ENCODE measurements around the gene DIO2. TPM values are rescaled to one million over a fixed set of nuclear protein-coding genes. Genes with fewer than 3 reads are reported as not detected.

DIO2 gene
- total RNA-seq (not detected), polyA plus RNA-seq (not detected), total RNA-seq (not detected)

DNA sequence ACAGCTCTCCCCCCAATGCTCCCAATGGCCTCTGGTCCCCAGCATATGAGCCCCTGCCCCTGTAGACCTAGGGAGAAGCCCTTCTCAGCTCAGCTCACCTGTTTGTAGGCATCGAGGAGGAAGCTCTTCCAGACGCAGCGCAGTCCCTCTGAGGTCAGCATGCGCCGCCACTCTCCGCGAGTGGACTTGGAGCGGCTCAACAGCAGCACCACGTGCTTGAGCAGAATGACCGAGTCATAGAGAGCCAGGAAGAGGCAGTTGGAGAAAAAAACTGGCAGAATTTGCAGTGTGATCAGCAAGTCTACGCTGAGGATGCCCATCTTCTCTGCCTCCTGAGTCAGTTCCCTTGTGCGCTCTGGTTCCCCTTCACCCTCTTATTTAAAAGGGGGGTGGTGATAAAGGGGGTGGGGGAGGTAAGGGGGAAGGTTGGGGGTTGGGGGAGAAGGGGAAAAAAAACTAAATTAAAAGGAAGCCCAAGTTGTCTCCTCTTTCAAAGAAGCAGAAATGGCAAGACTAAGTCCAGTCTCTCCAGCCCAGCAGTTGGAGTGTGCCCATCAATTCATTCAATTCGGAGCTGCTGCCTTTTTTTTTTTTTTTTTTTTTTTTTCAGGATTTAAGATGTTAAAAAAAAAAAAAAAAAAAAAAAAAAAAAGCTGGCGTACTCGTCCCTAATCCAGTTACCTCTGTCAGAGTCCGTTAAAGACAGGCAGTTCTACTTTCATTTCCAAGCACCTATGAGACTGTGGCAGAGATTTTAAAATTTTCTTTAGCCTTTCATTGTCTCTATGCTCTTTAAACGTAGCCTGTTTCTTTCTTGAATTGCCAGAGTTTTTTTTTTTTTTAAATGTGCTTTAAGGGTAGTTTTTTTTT, at the start of gene DIO2:
Gene DIO2, minus strand, starts transcription at position 352 of the 870 bp plus-strand sequence. Its CDS starts 32 bp downstream, at position 320.
- CTCF ChIA-PET: no interaction called here
- H3K27me3 Mint-ChIP-seq: peaks cover 0 to 9% (median 0%) of the 10 kb centered on the region in 5 donors
- intact Hi-C loops (cut with micrococcal nuclease): loop anchor here in 1 of 2 donors (5.0 kb wide), 1 partner anchor 636 kb away; no protein-coding TSS in a partner anchor

DNA sequence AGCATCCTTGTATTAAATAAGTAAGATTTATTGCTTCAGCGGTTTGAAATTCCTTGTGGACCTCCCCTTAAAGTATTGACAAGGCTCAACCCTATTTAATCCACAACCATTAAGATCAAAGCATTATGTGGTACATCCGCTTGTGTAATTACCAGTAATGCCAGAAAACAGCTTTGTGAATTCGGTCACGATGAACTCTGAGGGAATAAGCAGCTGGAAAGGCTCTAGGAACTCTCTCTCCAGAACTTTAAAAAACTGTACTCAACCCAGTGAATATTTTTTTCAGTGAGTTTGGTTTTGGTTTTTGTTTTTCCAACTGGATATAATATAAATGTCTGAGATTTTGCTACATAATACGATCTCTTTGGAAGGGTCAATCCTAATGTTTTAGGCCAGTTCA, 49.3 kb upstream of the DIO2 start:
- peaks cover 0 to 18% (median 4%) of the 10 kb centered on the region in 11 donors for H3K9me3 Mint-ChIP-seq
- intact Hi-C loops (cut with micrococcal nuclease): no loop called here
- H3K27me3 ChIP-seq (ENCODE audit: control insufficient read depth in 2 of 2, insufficient read depth in 2 of 2, low read length in 2 of 2): no peaks in the 10 kb centered on the region

More for the DNA sequence above, at the start of gene DIO2:
- H3K9me3 ChIP-seq (ENCODE audit: control insufficient read depth in 2 of 3, low read length in 3 of 3): no peaks in the 10 kb centered on the region
- no peaks in the 10 kb centered on the region for H3K27me3 ChIP-seq (ENCODE audit: control insufficient read depth in 2 of 2, insufficient read depth in 2 of 2, low read length in 2 of 2)
- no peaks in the 10 kb centered on the region for H3K36me3 Mint-ChIP-seq
- H3K27ac ChIP-seq (ENCODE audit: low read depth, low read length): no peak within 1 kb of the TSS
- H3K36me3 ChIP-seq (ENCODE audit: control insufficient read depth in 2 of 3, insufficient read depth in 3 of 3, low read length in 3 of 3): no peaks in the 10 kb centered on the region
- H3K27ac Mint-ChIP-seq: no peak within 1 kb of the TSS
- no peaks in the 10 kb centered on the region for H3K4me1 ChIP-seq (ENCODE audit: control insufficient read depth in 2 of 2, insufficient read depth in 2 of 2, low read length in 2 of 2)
- H3K4me3 ChIP-seq (ENCODE audit: low read length): no peak within 1 kb of the TSS
- peaks cover 0 to 14% (median 2%) of the 10 kb centered on the region in 11 donors for H3K9me3 Mint-ChIP-seq
- peaks cover 0 to 1% (median 0%) of the 10 kb centered on the region in 7 donors for H3K4me1 Mint-ChIP-seq
- POLR2A ChIA-PET: no interaction called here
- ATAC-seq (no peak), DNase-seq (no peak)
- no peak within 1 kb of the TSS for H3K4me3 Mint-ChIP-seq

DNA sequence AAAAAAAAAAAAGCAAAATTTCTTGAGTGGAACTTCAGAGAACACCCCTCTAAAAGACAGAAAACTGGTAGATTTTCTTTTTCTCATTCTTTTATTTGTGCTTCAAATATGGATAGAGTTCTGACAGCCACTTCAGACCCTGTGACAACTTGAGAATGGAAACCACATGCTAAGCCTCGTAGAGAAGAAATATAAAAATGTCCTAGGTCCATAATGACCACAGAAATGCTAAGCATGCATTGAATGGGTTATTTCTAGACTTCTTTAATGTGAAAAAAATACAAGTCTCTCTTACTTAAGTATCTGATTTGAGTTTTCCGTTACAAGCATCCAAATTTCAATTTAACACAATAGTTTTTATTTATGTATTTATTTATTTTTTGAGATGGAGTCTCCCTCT, 28.3 kb upstream of the DIO2 start:
- Mint-ChIP-seq H3K4me1 (no peaks in the 10 kb centered on the region), H3K27ac (no peak overlapping the region)
- H3K36me3 ChIP-seq (ENCODE audit: control insufficient read depth in 2 of 3, insufficient read depth in 3 of 3, low read length in 3 of 3): no peaks in the 10 kb centered on the region

More for the DNA sequence above, 49.3 kb upstream of the DIO2 start:
- Mint-ChIP-seq H3K27me3 (no peaks in the 10 kb centered on the region), H3K36me3 (no peaks in the 10 kb centered on the region), H3K4me1 (no peaks in the 10 kb centered on the region), H3K4me3 (no peak overlapping the region), H3K27ac (no peak overlapping the region)
- ChIA-PET CTCF (no interaction called here), POLR2A (no interaction called here)
- H3K4me1 ChIP-seq (ENCODE audit: control insufficient read depth in 2 of 2, insufficient read depth in 2 of 2, low read length in 2 of 2): no peaks in the 10 kb centered on the region
- no peak for DNase-seq
- no peak overlapping the region for H3K27ac ChIP-seq (ENCODE audit: low read depth, low read length)
- ATAC-seq: no peak
- H3K9me3 ChIP-seq (ENCODE audit: control insufficient read depth in 2 of 3, low read length in 3 of 3): no peaks in the 10 kb centered on the region
- no peaks in the 10 kb centered on the region for H3K36me3 ChIP-seq (ENCODE audit: control insufficient read depth in 2 of 3, insufficient read depth in 3 of 3, low read length in 3 of 3)
- no peak overlapping the region for H3K4me3 ChIP-seq (ENCODE audit: low read length)

DNA sequence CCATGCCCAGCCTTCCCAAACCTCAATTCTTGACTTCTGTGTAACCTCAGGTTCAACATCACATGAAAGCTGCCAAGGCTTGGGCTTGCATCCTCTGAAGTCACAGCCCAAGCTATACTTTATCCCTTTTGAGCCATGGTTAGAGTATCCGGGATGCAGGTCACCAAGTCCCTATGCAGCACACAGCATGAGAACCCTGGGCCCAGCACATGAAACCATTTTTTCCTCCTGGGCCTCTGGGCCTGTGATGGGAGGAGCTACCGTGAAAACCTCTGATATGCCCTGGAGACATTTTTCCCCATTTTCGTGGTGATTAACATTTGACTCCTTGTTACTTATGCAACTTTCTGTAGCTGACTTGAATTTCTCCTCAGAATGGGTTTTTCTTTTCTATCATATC, 25.8 kb upstream of the DIO2 start:
- Mint-ChIP-seq H3K9me3 (peaks cover 4 to 43% (median 23%) of the 10 kb centered on the region in 11 donors), H3K4me1 (no peaks in the 10 kb centered on the region), H3K27ac (no peak overlapping the region), H3K4me3 (no peak overlapping the region), H3K27me3 (no peaks in the 10 kb centered on the region), H3K36me3 (peaks cover 0 to 4% (median 0%) of the 10 kb centered on the region in 5 donors)
- CTCF ChIA-PET: interaction anchor here (0.7 kb wide), 1 partner anchor 394 kb away, joined by 3 read pairs; no protein-coding TSS in a partner anchor
- intact Hi-C loops (cut with micrococcal nuclease): no loop called here
- ATAC-seq (no peak), DNase-seq (no peak)
- POLR2A ChIA-PET: no interaction called here
- no peak overlapping the region for H3K4me3 ChIP-seq (ENCODE audit: low read length)
- no peaks in the 10 kb centered on the region for H3K4me1 ChIP-seq (ENCODE audit: control insufficient read depth in 2 of 2, insufficient read depth in 2 of 2, low read length in 2 of 2)
- peaks cover 0 to 5% (median 0%) of the 10 kb centered on the region in 3 experiments for H3K9me3 ChIP-seq (ENCODE audit: control insufficient read depth in 2 of 3, low read length in 3 of 3)
- no peaks in the 10 kb centered on the region for H3K36me3 ChIP-seq (ENCODE audit: control insufficient read depth in 2 of 3, insufficient read depth in 3 of 3, low read length in 3 of 3)
- no peaks in the 10 kb centered on the region for H3K27me3 ChIP-seq (ENCODE audit: control insufficient read depth in 2 of 2, insufficient read depth in 2 of 2, low read length in 2 of 2)
- no peak overlapping the region for H3K27ac ChIP-seq (ENCODE audit: low read depth, low read length)

More for the DNA sequence above, 28.3 kb upstream of the DIO2 start:
- Histone ChIP-seq H3K4me1 (ENCODE audit: control insufficient read depth in 2 of 2, insufficient read depth in 2 of 2, low read length in 2 of 2) (no peaks in the 10 kb centered on the region), H3K4me3 (ENCODE audit: low read length) (no peak overlapping the region), H3K27me3 (ENCODE audit: control insufficient read depth in 2 of 2, insufficient read depth in 2 of 2, low read length in 2 of 2) (no peaks in the 10 kb centered on the region), H3K27ac (ENCODE audit: low read depth, low read length) (no peak overlapping the region), H3K9me3 (ENCODE audit: control insufficient read depth in 2 of 3, low read length in 3 of 3) (peaks cover 0 to 5% (median 0%) of the 10 kb centered on the region in 3 experiments)
- ChIA-PET POLR2A (no interaction called here), CTCF (no interaction called here)
- ATAC-seq (no peak), DNase-seq (no peak)
- Mint-ChIP-seq H3K36me3 (peaks cover 0 to 4% (median 0%) of the 10 kb centered on the region in 5 donors), H3K9me3 (peaks cover 4 to 52% (median 23%) of the 10 kb centered on the region in 11 donors), H3K27me3 (no peaks in the 10 kb centered on the region), H3K4me3 (no peak overlapping the region)
- intact Hi-C loops (cut with micrococcal nuclease): no loop called here

DNA sequence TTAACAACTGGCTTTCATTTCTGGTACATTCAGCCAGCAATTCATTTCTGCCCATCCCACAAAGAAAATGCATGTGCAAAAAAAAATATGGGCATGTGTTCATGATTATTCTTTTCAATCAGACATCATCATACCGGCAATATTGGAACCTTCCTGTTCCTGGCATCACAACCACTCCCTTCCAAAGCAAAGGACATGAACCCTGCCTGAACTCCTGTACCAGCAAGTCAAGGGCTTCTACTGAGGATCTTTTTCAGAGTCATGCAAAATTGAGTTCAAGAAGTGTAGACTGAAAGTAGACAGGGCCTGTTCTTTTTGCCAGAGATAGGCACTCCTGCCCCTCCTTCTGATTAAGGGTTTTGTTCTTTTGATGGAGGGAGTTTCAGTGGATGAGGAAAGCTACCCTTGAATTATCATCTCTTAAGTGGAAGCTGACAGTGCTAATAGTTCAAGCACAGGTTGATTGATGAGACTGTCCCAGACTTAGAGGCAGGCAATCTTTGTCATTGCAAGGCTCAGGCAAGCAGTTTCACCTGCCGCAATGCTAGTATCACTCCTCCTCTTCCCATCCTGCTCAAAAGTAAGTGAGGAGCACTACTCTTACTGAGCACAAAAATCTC, 22.3 kb upstream of the DIO2 start:
- H3K27ac ChIP-seq (ENCODE audit: low read depth, low read length): no peak overlapping the region
- POLR2A ChIA-PET: no interaction called here
- no peaks in the 10 kb centered on the region for H3K36me3 ChIP-seq (ENCODE audit: control insufficient read depth in 2 of 3, insufficient read depth in 3 of 3, low read length in 3 of 3)
- H3K27me3 ChIP-seq (ENCODE audit: control insufficient read depth in 2 of 2, insufficient read depth in 2 of 2, low read length in 2 of 2): no peaks in the 10 kb centered on the region
- peaks cover 8 to 47% (median 22%) of the 10 kb centered on the region in 11 donors for H3K9me3 Mint-ChIP-seq
- H3K4me1 Mint-ChIP-seq: no peaks in the 10 kb centered on the region
- DNase-seq (no peak), ATAC-seq (no peak)
- H3K4me3 Mint-ChIP-seq: no peak overlapping the region
- peaks cover 0 to 4% (median 0%) of the 10 kb centered on the region in 5 donors for H3K36me3 Mint-ChIP-seq
- H3K4me1 ChIP-seq (ENCODE audit: control insufficient read depth in 2 of 2, insufficient read depth in 2 of 2, low read length in 2 of 2): no peaks in the 10 kb centered on the region
- H3K9me3 ChIP-seq (ENCODE audit: control insufficient read depth in 2 of 3, low read length in 3 of 3): peaks cover 0 to 5% (median 0%) of the 10 kb centered on the region in 3 experiments
- H3K27ac Mint-ChIP-seq: no peak overlapping the region
- H3K4me3 ChIP-seq (ENCODE audit: low read length): no peak overlapping the region
- intact Hi-C loops (cut with micrococcal nuclease): no loop called here
- CTCF ChIA-PET: no interaction called here
- no peaks in the 10 kb centered on the region for H3K27me3 Mint-ChIP-seq

DNA sequence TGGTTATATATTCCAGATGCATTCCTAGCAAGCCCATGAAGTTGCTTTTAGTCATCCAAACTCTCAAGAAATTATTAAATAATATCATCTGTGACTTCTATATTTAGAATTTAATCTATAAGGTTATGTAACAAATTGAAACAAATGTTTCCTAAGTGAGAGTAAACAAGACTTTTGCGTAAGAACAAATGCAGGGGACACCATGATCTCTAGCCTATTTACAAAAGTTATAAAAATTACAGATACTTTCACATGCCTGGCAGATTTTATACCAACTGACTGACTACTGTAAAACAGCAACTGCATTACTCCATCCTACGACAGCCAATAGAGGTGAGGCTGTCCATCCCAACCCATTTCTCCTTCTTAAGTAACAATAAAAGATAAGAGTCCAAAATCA, 20.4 kb upstream of the DIO2 start:
- no peak overlapping the region for H3K4me3 ChIP-seq (ENCODE audit: low read length)

More for the DNA sequence above, 20.4 kb upstream of the DIO2 start:
- H3K9me3 Mint-ChIP-seq: peaks cover 2 to 36% (median 14%) of the 10 kb centered on the region in 11 donors
- intact Hi-C loops (cut with micrococcal nuclease): no loop called here
- no peak overlapping the region for H3K27ac Mint-ChIP-seq
- H3K36me3 Mint-ChIP-seq: no peaks in the 10 kb centered on the region
- ATAC-seq (no peak), DNase-seq (no peak)
- Histone ChIP-seq H3K27ac (ENCODE audit: low read depth, low read length) (no peak overlapping the region), H3K36me3 (ENCODE audit: control insufficient read depth in 2 of 3, insufficient read depth in 3 of 3, low read length in 3 of 3) (no peaks in the 10 kb centered on the region), H3K27me3 (ENCODE audit: control insufficient read depth in 2 of 2, insufficient read depth in 2 of 2, low read length in 2 of 2) (no peaks in the 10 kb centered on the region), H3K9me3 (ENCODE audit: control insufficient read depth in 2 of 3, low read length in 3 of 3) (no peaks in the 10 kb centered on the region), H3K4me1 (ENCODE audit: control insufficient read depth in 2 of 2, insufficient read depth in 2 of 2, low read length in 2 of 2) (no peaks in the 10 kb centered on the region)
- CTCF ChIA-PET: no interaction called here
- no peaks in the 10 kb centered on the region for H3K4me1 Mint-ChIP-seq
- no peak overlapping the region for H3K4me3 Mint-ChIP-seq
- POLR2A ChIA-PET: no interaction called here
- H3K27me3 Mint-ChIP-seq: no peaks in the 10 kb centered on the region

Data from naive thymus-derived CD4-positive, alpha-beta T cell (primary cell).